ENCODE data around the gene UNC13B.
"Not testable (repeated sequence)": the region's sequence is repeated elsewhere in the genome, so short reads cannot be mapped to it uniquely, and the experiment has no call there.

UNC13B gene

DNA sequence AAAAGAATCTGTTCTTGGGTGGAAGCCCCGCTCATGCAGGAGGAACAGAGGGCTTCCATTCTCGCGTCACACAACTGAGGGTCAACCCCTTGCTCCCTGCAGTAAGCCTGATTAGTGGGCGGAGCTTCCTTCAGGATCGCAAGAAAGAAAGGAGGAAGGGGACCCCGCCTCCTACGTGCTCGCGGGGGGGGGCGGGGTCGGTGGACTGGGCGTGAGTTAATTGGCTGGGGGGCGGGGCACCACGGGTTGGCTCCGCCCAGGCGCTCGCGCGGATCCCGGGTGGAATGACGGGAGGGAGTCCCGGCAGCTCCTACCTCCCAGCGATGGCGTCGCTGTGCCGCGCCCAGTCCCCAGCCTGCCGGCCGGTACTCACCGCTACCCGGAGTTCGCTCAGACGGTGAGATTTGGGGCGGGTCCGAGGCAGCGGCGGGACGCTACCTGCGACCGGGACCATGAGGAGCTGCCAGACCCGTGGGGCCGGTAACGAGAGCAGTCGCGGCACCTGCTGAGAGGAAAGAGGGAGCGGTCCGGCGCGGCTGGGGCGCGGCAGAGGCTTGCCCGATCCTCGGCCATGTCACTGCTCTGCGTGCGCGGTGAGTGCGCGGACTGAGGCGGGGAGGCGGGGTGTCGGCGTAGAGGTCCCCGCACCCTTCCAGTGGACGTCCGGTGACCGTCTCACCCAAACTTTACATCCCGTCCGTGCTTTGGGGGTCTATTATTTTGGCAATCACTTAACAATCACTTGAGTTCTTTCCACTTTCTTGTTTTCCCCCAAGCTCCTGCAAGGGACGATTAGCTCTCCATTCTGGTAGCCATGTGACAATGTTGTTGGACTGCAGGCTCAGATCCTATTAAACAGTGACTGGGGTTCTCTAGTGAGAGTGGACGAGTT lies at the start of gene UNC13B:
Gene UNC13B (plus strand): TSS at position 297 of the 892 bp plus-strand sequence. CDS start 275 bp downstream, at position 572.
- peak; percentile 93 to 95 for DNase-seq

DNA sequence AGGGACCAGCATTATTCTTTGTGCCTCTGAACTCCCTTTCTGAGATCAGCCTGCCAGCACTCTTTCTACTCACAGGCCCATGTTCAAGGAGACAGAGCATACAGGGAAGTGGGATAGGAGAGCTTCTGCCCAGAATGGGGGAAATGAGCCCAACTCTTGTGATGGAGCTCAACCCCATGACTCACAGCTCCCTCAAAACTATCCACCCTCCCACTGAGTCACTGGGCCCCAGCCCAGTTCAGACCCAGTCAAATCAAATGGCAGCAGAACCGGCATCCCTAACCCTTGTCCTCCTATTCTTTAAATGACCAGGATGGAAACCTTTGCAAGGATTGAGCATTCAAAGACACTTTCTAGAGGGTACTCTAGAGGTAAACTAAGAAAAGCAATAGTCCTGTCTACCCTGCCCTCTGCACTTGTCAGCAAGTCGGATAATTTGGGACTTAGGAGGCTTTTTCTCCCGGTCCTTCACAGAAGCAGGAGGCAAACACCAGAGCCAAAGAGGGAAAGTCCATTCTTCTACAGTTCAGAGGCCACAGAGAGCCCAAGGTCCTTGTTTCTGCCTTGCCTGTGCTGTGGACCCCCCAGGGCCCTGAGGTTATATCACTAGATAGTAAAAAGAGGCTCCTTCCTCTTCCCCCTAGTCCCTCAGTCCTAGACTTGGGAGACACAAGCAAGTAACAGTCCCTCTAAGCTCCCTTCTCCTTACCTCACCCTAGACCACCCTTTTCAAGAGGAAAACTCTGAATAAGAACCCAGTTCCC lies 49.4 kb upstream of the UNC13B start:
- DNase-seq, result no peak

DNA sequence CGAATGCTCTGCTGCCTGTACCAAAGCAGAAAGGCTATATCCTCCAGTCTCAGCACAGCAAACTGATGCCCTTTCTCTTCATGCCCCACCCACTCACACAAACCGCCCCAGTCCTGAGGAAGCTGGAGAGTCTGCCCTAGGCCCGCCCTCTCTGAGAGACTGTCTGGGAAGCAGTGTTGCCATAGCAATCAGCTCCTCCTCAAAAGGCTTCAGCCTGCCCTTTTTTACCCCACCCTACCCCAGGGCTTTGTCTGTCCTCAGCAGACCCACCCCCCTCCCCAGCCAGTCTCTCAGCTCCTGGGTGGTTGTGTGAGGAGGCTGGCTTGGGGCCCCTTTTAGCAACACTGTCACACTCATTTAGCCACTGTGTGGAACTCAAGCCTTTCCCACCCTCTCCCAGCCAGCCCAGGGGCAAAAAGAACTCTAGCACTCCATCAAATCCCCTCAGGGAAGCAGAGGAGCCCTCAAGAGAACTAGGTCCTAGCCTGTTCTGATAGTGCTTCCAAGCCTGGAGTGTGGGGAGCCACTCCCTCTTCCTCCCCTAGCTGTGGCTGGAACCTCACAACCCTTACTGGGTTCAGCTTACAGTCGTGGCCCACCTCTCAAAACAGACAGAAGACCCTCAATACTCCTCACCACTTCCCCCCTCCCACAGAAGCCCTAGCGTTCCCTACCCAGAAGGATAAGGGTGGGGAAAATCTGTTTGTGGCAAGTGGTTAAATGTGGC lies 47.5 kb upstream of the UNC13B start:
- peak; percentile 15 to 35 for DNase-seq

DNA sequence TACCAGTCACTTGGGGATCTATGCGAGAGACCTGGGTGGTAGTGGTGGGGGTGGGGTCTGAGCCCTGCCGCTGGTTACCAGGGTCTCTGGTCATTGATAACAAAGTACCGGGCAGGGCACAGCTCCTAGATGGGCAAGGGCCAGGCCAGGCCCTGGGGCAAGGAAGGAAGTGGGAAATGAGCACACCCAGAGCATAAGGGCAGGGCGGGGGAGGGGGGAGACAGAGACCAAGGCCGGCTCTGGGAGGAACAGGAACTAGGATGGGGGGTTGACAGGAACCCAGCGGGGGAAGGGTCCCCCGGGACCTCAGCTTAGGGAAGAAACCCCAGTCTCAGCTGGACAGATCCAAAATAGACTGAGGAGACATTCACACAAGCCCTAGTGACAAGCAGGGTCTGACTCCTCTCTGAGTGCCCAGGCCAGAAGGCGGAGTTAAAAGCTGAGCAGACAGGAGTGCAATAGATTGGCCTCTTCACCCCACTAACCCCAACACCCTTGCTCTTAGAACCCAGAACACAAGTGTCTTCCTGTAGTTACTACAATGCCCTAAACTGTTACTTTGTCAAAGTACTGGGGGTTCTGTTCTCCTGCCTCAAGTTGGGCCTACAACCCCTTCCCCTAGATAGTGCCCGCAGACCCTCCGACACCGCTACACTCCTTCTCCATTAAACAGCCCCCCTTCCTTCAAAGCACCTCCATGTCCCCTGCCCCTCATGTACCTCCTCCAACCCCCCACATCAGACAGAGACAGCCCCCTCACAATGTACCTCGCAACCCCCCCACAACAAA lies 46.8 kb upstream of the UNC13B start:
- DNase-seq, result no peak

DNA sequence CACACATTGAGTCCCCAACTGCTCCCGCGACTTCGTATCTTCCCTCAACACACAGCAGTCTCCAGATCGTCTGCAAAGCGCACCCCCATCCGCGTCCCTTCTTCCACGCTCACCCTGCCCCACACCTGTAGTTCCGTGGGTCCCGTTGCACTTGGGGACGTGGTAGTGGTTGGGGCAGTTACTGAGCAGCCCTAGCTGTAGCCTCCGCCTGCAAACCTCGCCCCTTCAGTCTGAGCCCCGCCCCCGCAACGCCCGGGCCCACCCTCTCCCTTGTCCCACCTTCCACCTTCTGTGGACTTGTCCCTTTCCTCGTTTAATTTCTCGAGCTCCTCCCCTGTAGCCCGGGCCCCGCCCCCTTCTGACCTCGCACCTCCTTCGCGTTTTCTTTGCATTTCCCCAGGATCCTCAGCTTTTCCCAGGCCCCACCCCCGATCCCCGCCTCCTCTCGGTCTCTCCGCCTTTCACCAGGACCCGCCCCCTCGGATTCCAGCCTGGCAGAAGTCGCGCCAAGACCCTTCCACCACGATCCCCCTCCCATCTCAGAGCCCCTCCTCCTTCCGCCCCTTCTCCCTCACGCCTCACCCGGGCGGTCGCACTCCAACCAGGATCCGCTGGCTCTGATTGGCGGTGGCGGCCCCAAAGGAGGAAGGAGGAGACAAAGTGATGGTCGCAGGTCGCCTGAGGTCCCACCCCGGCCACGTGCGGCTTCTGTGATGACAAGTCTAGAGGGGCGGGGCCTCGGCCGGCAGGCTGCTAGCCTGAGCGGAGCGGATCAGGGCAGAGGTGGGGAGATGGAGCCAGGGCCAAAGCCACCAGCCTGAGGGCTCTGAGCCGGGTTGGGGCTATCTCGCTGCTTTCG lies 45.9 kb upstream of the UNC13B start, which contains the start of gene ATOSB:
Gene ATOSB (minus strand): TSS at position 183 of the 859 bp plus-strand sequence. CDS start 7,588 bp downstream, outside the sequence.
- DNase-seq, result peak; percentile 92 to 97

DNA sequence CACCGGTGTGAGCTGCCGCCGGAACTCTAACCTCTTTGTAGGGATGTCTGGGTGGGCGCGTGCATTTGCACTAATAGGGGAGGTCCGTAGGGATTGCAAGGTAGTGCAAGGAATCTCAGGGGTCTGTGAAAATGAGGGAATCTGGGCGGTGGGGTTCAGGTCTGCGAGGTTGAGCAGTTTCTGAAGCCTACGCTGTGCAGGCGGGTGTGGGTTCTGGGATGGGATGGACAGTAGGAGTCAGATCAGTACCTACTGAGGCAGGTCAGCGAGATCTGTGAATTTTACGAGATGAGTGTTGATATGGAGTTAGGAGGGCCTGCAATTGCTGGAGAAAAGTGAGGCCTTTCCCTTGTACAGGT lies 45.3 kb upstream of the UNC13B start:
- no peak for DNase-seq

DNA sequence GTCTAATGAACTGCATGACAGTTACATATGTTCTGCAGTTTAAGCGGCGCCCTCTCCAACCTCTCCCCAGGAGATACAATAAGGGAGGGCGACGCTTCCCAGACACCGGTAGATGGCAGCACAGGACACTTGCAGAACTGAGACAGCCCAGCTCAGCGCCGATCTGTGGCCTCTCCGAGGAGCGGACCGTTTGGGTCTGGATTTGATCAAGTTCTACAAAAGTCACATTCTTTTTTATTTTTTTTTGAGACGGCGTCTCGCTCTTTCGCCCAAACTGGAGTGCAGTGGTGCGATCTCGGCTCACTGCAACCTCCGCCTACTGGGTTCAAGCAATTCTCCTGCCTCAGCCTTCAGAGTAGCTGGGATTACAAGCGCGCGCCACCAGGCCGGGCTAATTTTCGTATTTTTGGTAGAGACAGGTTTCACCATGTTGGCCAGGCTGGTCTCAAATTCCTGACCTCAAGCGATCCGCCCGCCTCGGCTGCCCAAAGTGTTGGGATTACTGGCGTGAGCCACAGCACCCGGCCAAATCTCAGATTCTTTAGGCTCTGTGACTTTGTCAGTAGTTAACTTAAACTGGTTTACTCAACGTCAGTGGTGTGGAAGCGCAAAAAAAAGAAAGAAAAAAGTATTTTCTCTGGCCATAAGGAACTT lies 44.8 kb upstream of the UNC13B start:
- peak; percentile 79 to 90 for DNase-seq

DNA sequence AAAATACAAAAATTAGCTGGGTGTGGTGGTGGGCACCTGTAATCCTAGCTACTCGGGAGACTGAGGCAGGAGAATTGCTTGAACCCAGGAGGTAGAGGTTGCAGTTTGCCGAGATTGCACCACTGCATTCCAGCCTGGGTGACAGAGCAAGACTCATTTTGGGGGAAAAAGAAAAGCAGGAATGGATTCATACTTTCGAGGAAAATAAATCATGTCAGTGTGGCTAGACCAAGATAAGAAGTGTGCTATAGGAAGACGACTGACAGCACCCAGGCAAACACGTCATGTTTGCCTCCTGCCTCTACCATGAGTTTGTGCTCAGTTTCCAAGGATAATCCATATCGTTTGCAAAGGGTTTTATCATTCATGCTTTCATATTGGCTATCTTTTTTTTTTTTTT lies 26.9 kb upstream of the UNC13B start:
- DNase-seq, result no peak

DNA sequence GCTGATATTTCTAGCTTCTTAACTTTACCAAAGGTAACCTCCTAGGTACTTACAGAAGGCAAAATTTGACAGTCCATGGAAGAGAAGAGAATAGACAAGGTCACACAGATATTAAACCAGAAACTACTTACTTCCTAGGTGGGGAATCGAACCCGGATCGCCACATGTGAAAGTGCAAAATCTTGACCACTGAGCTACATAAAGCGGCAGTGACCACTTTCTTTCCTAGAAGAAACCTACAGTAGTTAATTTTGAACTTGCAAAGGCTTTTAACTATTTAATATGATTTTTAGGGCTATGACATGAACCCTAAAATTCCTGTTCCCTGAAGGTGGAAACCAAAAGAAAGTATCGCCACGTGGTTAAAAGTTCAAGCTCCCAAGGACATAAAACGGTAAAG lies 25.8 kb upstream of the UNC13B start:
- DNase-seq, result no peak

DNA sequence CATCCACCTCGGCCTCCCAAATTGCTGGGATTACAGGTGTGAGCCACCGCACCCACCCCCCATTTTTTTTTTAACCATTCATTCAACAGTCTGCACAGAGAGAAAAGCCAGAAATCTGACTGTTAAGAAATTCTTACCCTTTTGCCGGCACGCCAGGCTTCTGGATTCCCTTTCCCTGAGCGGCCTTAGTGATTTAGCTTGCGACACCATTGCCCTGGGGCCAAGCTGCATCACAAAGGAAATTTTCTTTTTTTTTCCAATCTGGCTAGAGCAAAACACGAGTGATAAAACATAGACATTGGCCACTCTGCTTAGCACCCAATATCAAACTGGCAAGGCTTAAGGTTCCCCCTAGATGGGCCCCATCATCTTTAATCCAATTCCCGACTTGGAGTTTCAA lies 24.9 kb upstream of the UNC13B start:
- no peak for DNase-seq

DNA sequence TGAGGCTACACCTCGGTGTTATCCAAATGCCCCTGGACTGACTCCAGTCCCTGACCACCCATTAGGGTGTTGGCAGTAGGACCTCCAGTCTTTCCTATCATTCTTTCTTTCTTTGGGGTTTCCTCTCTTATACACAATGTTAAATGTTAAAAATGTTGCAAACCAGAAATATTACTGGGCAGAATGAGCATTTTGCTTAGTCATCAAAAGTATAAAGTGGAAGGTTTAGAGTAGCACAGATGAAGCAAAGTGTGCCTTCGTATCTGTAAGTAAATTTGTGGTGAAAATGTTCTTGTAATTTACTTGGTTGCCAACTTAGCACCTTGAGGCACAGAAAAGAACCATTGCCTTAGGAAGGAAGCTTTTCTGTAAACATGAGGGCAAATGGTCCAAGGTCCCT lies 21.7 kb upstream of the UNC13B start:
- DNase-seq, result no peak

DNA sequence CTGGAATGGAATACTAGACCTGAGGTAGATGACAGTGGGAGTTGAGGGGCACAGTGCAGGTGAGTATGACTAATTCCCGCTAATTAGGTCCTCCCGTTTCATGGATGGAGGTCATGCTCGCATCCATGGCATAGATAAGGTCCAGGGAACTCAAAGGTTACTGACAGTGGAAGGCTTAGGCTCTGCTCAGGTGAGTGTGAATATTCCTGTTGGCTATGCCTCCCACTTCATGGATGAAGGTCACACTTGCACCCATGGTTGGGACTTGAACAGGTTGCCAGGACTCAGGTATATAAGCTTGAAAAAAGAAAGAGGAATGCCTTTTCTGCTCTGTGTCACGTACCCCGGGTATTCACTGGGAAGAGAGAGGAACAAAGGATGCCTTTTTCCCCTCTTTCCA lies 19.8 kb upstream of the UNC13B start:
- no peak for DNase-seq

DNA sequence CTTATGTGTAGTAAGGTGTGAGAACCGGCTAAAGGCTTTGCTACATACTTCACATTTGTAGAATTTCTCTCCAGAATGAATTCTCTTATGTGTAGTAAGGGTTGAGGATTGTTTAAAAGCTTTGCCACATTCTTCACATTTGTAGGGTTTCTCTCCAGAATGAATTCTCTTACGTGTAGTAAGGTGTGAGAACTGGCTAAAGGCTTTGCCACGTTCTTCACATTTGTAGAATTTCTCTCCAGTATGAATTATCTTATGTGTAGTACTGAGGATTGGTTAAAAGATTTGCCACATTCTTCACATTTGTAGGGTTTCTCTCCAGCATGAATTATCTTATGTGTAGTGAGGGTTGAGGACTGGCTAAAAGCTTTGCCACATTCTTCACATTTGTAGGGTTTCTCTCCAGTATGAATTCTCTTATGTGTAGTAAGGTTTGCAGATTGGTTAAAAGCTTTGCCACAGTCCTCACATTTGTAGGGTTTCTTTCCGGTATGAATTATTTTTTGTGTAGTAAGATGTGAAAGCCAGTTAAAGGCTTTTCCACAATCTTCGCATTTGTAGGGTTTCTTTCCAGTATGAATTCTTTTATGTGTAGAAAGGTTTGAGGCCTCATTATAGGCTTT lies 13.8 kb upstream of the UNC13B start:
- not testable (repeated sequence) for DNase-seq

DNA sequence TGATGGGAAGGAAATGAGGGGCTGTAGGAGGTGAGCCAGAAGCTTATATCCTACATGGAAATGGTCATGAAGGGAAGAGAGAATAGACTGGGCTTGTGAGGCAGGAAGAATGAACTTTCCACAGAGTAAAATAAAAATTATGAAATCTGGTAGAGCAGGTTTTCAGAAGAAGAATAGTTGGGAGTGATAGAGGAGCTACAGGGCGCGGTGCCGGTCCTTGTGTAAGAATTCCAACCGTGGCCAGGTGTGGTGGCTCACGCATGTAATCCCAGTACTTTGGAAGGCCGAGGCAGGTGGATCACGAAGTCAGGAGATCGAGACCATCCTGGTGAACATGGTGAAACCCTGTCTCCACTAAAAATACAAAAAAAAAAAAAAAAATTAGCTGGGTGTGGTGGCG lies 8.9 kb upstream of the UNC13B start:
- no peak for DNase-seq

DNA sequence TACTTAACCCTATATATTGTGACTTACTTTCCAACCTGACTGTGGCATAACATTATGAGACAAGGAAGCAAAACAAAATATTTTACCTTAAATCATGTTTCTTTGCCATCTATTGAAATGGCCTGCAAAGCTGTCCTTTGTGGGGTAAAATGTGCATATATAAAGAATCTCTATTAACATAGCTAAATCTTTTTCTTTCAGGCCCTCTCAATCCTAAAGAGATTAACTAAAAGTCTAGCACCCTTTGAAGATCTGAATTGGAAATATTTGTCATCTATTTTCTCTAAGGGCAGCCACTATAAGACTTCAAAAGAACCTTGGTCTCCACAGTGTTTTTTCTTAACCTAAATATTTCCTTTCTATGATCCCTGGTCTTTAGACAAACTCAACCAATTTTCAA lies 5.0 kb upstream of the UNC13B start:
- no peak for DNase-seq

DNA sequence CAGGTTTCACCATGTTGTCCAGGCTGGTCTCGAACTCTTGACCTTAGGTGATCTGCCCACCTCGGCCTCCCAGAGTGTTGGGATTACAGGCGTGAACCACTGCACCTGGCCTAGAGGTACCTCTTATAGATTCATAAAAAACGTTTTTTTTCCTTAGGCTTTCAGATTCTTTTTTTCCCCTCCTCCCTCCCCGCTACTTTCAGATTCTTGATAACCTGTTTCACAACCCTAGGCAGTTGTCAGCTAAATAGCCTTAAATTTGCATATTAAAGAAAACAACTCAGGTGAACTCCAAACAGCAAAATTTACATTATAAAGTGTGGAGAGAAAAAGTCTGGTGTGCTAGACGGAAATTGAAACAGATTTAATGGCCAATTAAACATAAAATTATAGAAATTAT lies 4.0 kb upstream of the UNC13B start:
- DNase-seq, result not testable (repeated sequence)

DNA sequence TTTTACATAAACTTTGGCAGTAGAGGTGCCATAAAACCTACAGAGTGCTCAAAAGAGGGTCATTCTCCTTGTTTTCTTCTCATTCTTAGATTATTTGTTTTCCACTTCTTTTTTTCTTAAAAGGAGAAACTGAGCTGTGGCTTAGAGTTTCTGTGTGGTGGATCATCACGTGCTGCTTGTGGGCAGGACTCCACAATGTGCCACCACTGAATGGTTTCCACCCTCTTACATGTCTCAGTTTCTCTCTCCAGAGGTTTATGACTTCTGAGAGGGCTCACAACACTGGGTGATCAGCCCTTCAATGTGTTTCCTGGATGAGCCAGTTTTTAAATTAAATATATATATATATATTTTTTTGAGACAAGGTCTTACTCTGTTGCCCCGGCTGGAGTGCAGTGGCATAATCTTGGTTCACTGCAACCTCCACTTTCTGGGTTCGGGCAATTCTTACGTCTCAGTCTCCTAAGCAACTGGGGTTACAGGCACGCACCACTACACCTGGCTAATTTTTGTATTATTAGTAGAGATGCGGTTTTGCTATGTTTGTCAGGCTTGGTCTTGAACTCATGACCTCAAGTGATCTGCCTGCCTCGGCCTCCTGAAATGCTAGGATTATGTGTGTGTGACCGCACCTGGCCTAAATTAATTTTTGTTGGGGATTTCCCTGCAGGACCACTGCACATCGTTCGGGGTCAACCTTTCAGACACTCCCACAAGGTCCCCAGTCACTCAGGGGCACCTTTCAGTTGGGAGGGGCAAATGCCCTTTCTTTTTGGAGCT lies 3.1 kb upstream of the UNC13B start:
- DNase-seq, result no peak

DNA sequence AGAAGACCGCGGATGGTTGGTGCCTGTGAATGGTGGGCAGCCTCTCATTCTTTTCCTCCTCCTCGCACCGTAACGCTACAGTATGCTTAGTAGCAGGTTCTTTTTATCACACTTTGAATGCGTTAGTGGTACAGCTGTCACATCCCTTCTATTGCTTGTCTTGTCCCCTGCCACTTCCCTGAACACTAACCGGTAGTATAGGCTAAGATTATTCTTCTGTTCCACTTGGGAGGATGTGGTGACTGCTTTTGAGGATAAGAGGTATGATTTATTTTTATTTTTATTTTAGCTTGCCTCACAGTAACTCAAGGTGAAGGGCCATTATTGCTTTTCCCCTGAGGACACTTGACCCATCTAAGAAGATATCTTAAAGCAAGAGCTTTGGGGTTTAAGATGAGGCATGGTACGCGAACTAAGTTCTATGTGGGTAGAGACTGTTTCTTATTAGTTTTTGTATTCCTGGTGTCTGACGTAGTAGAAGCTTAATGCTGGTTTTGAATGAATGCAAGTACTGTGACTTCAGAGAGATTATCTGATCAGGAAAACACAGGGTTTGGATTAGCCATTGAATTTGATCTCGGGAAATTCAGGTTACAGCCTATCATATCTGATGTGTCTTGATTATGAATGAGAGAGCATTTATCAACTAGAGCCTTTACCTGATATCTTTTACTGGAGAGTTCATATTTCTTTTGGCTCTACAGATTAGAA lies 951 bp downstream of the UNC13B start:
- no peak for DNase-seq

DNA sequence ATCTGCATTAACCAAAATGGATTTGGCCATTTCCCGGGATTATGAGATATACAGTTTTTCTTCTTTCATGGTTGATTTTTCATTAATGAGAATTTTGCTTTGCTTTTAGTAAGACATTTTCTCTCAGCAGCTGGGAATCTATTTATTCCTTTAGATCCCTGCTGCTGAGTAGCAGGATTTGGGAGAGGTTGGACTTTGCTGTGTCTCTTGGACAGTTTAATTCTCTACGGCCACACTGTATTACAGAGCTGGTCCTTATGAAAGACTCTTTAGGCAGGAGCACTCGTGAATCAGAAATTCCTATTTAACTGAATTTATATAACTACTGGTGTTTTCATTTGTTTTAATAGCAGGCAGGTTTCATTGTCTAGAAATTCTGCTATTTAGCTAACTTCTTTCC lies 1.6 kb downstream of the UNC13B start:
- no peak for DNase-seq

Measured in NCI-H1930 (cell line).